ENCODE results near the gene PAH.

DNA sequence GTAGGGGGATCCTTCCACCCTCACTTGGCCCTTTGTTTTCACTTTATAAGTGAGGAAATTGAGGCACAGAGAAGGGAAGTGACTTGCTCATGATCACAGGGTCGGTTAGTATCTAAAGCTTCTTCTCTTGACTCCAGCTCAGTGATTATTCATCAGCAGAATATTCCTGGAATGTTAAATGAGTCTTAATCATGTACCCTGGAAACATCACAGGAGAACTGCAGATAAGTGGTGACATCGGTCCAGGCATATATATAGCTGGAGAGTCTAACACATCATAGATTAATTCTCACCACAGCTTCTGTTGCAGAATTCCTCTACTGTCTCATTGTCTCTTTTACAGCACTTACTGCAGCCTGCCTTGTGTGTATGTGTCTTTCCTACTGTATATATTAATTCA lies 69.9 kb downstream of the PAH start:
- no peak for TF ChIP-seq FOSL2 (IDR thresholded peaks at IDR 0.05; ENCODE audit: borderline replicate concordance, low read depth)
- no peak for TF ChIP-seq RFX5 (IDR thresholded peaks at IDR 0.05; ENCODE audit: low read length)
- no peak for TF ChIP-seq YY1 (IDR thresholded peaks at IDR 0.05; ENCODE audit: low read depth)
- TF ChIP-seq TCF12 (IDR thresholded peaks at IDR 0.05): no peak

Measured in SK-N-SH (cell line).